PFSK-1 (cell line): ENCODE data around the gene FYCO1.

ENCODE experiments used
- TAF1 ChIP-seq: IDR thresholded peaks from 2 replicates; pipeline ENCODE4 v1.6.1; 2012; ENCODE audit warnings: low read length, control low read depth, borderline replicate concordance; ENCODE audit not compliant: insufficient read depth
- TF ChIP-seq, protein P1 (sequence below), 2 experiments: IDR thresholded peaks; 2 replicates each; pipeline versions ENCODE4 v1.6.1 to v1.8.0; 2011 to 2012; ENCODE audit warnings: low read depth in 2 of 2, low read length in 2 of 2, control low read depth in 1 of 2, inconsistent platforms in 1 of 2, mild to moderate bottlenecking in 1 of 2, moderate library complexity in 1 of 2; ENCODE audit not compliant: insufficient read depth in 1 of 2

DNA sequence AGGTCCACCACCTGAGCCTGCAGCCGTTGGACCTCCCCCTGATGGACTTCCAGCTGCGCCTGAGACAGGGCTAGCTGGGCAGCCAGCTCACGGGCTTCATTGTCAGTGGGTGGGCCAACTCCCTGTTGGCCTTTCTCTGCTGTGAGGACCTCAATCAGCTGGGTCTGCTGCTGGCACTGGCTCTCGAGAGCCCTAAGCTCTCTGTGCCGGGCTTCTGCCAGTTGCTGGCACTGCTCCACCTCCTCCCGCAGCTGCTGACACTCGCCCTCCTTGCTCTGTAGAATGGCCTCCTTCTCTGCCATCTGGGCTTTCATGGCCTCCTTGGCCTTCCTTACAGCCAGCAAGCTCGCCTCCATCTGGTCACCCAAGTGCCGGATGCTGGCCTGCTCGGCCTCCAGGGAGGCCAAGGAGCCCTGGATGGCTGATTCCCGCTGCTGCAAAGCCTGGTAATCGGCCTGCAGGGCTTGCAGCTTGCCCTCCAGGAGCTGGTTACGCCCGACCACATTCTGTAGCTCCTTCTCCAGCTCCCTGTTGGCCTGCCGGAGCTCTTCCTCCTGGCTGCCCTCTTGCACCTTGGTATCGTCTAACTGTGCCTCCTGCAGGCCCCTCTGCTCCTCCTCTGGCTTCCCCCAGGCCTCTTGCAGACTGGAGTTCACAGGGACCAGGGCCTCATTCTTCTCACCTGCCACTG lies 28.5 kb downstream of the FYCO1 start:
- TF ChIP-seq, protein P1, sequence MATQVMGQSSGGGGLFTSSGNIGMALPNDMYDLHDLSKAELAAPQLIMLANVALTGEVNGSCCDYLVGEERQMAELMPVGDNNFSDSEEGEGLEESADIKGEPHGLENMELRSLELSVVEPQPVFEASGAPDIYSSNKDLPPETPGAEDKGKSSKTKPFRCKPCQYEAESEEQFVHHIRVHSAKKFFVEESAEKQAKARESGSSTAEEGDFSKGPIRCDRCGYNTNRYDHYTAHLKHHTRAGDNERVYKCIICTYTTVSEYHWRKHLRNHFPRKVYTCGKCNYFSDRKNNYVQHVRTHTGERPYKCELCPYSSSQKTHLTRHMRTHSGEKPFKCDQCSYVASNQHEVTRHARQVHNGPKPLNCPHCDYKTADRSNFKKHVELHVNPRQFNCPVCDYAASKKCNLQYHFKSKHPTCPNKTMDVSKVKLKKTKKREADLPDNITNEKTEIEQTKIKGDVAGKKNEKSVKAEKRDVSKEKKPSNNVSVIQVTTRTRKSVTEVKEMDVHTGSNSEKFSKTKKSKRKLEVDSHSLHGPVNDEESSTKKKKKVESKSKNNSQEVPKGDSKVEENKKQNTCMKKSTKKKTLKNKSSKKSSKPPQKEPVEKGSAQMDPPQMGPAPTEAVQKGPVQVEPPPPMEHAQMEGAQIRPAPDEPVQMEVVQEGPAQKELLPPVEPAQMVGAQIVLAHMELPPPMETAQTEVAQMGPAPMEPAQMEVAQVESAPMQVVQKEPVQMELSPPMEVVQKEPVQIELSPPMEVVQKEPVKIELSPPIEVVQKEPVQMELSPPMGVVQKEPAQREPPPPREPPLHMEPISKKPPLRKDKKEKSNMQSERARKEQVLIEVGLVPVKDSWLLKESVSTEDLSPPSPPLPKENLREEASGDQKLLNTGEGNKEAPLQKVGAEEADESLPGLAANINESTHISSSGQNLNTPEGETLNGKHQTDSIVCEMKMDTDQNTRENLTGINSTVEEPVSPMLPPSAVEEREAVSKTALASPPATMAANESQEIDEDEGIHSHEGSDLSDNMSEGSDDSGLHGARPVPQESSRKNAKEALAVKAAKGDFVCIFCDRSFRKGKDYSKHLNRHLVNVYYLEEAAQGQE (IDR thresholded peaks at IDR 0.05; ENCODE audit: insufficient read depth in 1 of 2, low read depth in 2 of 2, low read length in 2 of 2), result no peak
- TF ChIP-seq TAF1, result no peak
